Activated CD8-positive, alpha-beta memory T cell treated with anti-CD3 and anti-CD28 coated beads, Interleukin-2, amount 50 U/mL, for 4 hours (primary cell): ENCODE measurements around the gene CXCL14.

Experiments used
- DNase-seq: peaks from one replicate; pipeline ENCODE4 v3.0.0-alpha.2; 2020

The CXCL14 gene

GRCh38 chr5:135578685-135579341 is at the start of gene CXCL14:
Gene CXCL14 (minus strand): TSS chr5:135578991. CDS start chr5:135578778, 213 bp downstream.
- no peak for DNase-seq

- no peak for DNase-seq
These were observed 47.8 kb upstream of the CXCL14 start for GRCh38 chr5:135626636-135627035.

- no peak for DNase-seq
These were observed 47.2 kb upstream of the CXCL14 start for GRCh38 chr5:135625961-135626360.

- DNase-seq: no peak
These were observed 46.7 kb upstream of the CXCL14 start for GRCh38 chr5:135625486-135625885.

- no peak for DNase-seq
These were observed 46.3 kb upstream of the CXCL14 start for GRCh38 chr5:135625061-135625460.

- DNase-seq: no peak
These were observed 44.5 kb upstream of the CXCL14 start for GRCh38 chr5:135623186-135623715.

- no peak for DNase-seq
These were observed 36.9 kb upstream of the CXCL14 start for GRCh38 chr5:135615581-135616260.

GRCh38 chr5:135615171-135615570 is 36.4 kb upstream of the CXCL14 start:
- DNase-seq: no peak

- no peak for DNase-seq
These were observed 31.2 kb upstream of the CXCL14 start for GRCh38 chr5:135609981-135610380.

GRCh38 chr5:135608761-135609443 is 30.1 kb upstream of the CXCL14 start:
- DNase-seq: no peak

GRCh38 chr5:135608361-135608760 is 29.6 kb upstream of the CXCL14 start:
- DNase-seq: no peak

- no peak for DNase-seq
These were observed 27.6 kb upstream of the CXCL14 start for GRCh38 chr5:135606431-135606830.

- no peak for DNase-seq
These were observed 26.4 kb upstream of the CXCL14 start for GRCh38 chr5:135605221-135605620.

- DNase-seq: no peak
These were observed 25.3 kb upstream of the CXCL14 start for GRCh38 chr5:135604056-135604455.

GRCh38 chr5:135602882-135603721 is 24.3 kb upstream of the CXCL14 start:
- no peak for DNase-seq

GRCh38 chr5:135601466-135601865 is 22.7 kb upstream of the CXCL14 start:
- DNase-seq: no peak

GRCh38 chr5:135600971-135601381 is 22.2 kb upstream of the CXCL14 start:
- DNase-seq: no peak

GRCh38 chr5:135600152-135600570 is 21.4 kb upstream of the CXCL14 start:
- no peak for DNase-seq

GRCh38 chr5:135599421-135600151 is 20.8 kb upstream of the CXCL14 start:
- DNase-seq: no peak

- no peak for DNase-seq
These were observed 20.1 kb upstream of the CXCL14 start for GRCh38 chr5:135598691-135599395.

GRCh38 chr5:135596788-135597187 is 18.0 kb upstream of the CXCL14 start:
- no peak for DNase-seq
